Measurements from ENCODE around the gene ACCSL.
A peak's percentile ranks its signal among the peaks of the same experiment; 100 is the strongest.

Gene ACCSL

DNA sequence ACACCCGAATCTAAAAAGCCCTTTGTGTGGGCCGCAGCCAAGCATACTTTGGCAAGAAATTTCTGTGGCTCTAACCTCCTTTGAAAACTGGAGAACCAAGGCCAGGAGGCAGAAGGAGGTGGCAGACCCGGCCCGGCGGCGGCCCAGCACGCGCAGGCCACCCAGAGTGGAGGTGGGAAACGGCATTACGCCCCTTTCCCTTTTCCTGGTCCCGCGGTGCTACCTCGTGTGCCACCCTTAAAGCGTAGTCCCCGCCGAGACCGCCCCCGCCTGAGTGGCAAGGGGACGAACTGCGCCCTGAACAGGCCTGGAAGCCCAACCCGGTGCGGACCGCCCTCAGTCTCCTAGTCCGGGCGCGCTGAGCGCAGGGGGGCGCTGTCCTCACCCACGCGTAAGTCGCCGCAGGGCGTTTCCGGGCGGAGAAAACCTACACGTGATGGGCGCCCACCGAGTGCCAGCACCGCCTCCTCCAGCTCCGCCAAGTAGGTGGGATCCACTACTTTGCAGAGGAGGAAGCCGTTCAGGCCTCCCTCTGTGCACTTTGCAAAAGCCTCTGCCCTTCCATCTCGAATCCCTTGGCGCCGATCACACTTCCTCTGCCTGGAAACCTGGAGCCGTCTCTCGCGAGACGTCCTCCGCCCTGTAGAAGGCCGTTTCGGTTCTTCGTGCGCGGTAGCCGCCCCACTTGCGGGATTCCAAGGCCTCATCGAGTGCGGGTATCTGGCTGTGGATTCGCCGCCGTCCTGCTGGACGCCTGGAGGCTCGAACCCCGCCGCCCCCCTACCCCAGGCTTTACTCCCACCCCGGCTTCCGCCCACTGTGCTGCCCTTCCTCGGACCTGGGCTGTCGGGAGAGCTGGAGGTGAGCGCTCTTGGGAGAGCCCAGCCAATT lies 18.3 kb downstream of the ACCSL start, which contains the start of gene ACCS:
TSS of gene ACCS (plus strand) at position 430 of the 891 bp plus-strand sequence. CDS start 1,358 bp downstream, outside the sequence.
- DNase-seq: peak; percentile 93

DNA sequence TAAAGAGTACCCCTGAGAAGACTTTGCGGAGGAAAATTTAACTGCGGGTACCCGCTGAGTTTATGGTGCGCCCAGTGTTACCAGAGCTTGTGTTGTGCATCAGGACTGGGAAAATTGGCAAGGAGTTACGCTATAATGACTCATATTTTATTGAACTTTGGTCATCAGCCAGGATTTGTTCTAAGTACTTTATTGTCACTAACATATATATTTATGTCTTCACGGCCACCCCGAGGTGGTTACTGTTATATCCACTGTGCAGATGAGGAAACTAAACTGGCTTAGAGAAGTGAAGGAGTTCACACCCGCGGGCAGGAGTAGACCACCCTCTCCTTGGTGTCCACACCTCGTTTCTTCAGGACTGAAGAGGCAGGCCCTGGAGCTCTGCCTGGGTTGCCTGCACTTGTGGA lies 19.0 kb downstream of the ACCSL start:
- no peak for DNase-seq

DNA sequence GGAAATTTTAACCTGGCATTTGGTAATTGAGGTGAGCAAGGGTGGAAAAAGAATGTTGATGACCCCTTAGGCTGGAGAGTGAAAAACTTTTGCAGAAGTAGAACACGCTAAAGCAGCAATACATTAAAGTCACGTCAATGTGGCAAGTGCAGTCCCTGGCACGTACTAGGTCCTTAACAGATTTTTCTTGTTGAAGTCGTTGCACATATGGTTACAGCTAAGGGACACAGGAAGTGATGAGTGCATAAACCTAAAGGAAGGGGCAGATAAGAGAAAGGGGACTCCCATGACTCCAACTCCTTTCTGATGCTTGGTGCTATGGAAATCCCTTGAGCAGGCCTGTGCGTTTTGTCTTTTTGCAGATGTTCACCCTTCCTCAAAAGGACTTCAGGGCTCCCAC lies 19.5 kb downstream of the ACCSL start:
- DNase-seq: no peak

DNA sequence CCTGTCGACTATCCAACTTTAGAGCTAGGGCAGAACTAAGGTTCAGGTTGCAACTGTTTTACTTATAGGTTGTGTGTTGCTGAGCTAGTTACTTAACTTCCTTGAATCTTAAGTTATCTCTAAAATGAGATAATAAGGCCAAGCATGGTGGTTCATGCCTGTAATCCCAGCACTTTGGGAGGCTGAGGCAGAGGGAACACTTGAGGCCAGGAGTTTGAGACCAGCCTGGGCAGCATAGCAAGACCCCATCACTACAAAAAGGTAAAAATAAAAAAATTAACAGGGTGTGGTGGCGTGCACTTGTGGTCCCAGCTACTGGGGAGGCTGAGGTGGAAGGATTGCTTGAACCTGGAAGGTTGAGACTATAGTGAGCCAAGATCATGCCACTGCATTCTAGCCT lies 20.4 kb downstream of the ACCSL start:
- no peak for DNase-seq

DNA sequence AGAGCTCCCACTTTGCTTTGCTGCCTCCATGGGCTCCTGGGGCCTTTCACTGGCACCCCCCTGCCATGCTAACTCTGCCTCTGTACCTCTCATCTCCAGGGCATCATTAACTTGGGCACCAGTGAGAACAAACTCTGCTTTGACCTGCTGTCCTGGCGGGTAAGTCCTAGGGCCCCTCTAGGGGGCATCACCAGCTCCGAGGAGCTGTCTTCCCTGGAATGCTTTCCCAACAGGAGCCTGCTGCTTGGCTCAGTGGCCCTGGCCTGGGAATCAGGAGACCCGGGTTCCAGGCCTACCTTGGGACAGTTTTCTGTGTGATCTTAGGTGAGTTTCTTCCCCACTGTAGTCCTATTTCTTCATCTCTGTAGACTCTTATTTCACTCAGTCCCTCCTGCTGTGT lies 23.4 kb downstream of the ACCSL start:
- DNase-seq: no peak

DNA sequence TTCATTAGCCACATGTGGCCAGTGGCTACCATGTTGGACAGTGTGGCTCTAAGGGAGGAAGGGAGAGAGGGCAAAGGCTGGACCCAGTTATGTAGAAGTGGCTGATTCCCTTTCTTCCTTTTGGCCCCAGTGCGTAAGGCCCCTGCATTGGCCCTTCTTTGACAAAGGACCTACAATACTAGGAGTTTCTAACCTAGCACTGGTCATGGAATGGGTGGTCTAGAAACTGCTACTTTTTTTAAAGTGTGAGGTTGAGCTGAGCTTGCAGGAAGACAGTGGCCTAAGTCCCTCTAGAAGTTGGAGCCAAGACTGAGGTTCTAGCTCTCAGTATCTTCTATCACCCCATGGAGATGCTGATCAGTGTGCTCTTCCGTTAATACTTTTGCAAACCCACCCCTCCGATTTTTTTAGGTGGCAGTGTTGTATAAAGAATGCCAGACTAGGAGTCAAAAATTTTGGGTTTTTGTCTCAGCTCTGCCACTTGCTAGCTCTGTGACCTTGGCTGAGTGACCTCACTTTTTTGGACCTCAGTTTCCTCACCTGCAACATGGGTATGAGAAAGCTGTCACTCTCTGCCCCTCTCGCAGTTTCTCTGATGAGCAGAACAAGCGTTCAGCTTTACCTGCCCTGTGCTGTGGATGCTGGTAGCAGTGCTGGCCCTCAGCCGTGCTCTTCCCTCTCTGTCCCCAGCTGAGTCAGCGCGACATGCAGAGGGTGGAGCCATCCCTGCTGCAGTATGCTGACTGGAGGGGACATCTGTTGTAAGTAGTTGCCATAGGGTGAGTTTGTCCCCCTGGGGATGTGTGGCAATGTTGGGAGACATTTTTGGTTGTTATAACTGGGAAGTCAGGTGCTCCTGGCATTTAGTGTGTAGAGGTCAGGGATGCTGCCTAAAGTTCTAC lies 25.2 kb downstream of the ACCSL start:
- no peak for DNase-seq

DNA sequence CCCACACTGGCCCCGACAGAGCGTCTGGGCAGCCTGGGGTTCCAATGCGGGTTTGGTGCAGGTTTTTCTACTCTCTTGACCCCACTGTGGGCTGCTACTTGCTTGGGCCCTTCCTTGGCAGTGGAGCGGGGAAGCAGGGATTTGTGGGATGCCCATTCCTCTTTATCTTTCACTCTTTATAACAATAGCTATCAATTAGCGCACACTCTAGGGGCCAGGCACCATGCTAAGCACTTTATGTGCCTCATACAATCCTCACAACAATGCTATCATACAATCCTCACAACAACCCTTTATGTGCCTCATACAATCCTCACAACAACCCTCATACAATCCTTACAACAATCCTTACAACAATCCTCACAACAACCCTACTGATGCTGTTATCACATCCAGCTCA lies 31.0 kb downstream of the ACCSL start:
- no peak for DNase-seq

DNA sequence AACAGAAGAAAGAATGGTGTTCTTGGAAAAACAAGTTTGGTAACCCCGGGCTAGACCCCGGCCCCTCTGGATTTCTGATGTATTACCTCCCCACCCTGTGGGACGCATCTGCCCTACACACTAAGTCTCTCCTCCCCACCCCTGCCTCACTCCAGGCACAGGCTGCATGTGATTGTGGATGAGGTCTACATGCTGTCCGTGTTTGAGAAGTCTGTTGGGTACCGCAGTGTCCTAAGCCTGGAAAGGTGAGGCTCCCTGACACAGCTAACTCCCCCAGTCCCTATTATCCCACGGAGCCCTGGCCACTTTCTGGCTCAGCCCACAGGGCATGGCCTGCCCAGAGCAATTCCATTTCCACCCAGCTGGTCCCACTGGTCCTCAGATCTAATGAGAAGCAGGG lies 31.6 kb downstream of the ACCSL start:
- DNase-seq: no peak

DNA sequence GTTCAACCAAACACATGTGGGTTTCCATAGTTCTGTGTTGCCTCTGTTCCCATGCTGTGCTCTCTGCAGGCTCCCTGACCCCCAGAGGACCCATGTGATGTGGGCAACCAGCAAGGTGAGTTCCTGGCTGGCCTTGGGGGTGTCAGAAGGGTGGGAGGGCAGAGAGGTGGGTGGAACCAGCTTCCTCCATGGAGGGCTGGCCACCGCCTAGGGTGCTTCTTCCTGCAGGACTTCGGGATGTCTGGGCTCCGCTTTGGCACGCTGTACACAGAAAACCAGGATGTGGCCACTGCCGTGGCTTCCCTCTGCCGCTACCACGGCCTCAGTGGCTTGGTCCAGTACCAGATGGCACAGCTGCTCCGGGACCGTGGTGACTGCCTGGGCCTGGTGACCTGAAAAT lies 33.2 kb downstream of the ACCSL start:
- DNase-seq: no peak

DNA sequence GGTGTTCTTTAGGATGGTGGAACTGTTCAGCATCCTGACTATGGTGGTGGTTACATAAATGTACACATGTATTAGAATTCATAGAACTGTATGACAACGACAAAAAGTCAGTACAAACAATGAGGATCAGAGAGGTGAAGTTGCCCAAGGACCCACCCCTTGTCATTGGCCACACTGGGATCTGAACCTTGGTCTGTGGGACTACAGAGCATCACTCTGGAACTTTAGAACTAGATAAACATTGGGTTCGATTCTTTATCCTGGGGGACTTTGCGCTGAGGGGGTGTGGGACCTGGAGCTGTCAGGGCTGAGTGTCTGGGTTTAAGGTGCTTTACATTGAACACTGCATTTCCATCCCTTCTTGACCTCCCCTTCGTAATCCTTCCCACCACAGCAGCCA lies 34.9 kb downstream of the ACCSL start:
- DNase-seq: no peak

DNA sequence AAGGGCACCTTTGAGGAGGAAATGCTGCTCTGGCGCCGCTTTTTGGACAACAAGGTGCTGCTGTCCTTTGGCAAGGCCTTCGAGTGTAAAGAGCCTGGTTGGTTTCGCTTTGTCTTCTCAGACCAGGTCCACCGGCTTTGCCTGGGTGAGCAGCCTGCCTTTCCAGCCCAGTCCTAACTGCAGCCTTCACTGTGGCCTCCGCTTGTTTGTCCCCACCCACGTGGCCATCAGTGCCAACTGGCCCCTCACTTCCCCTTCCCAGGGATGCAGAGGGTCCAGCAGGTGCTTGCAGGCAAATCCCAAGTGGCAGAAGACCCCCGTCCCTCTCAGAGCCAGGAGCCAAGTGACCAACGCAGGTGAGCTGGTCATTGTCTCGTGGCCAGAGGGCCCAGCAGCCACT lies 35.7 kb downstream of the ACCSL start:
- no peak for DNase-seq

DNA sequence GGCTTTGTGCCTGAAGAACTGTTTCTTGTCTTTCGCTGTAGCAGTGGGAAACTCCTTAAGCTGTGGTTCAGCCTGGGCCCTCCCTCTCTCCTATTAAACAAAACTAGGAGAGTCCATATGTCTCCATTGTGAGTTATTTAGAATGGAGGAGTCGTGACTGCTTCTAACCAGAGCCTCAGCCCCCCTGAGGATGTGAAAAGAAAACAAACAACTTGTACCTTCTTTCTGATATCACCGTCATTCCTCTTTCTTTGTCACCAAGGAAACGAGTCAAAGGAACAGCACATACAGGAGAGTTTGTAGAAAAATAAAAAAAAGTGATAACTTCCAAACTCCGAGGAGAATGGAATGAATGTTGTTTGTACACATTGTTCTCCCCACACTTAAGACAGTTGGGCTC lies 36.1 kb downstream of the ACCSL start:
- no peak for DNase-seq

DNA sequence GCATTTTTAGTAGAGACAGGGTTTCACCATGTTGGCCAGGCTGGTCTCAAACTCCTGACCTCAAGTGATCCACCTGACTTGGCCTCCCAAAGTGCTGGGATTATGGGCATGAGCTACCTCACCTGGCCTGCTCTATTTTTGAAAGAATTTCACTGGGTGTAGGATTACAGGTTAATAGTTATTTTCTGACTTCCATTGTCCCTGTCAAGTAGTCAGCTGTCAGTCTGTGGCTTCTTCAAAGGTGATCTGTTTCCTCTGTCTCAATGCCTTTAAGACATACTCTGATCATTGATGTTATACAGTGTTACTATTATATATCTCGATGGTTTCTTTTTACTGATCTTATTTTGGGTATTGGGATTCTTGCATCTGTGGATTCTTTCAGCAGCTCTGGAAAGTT lies 37.5 kb downstream of the ACCSL start:
- DNase-seq: no peak

DNA sequence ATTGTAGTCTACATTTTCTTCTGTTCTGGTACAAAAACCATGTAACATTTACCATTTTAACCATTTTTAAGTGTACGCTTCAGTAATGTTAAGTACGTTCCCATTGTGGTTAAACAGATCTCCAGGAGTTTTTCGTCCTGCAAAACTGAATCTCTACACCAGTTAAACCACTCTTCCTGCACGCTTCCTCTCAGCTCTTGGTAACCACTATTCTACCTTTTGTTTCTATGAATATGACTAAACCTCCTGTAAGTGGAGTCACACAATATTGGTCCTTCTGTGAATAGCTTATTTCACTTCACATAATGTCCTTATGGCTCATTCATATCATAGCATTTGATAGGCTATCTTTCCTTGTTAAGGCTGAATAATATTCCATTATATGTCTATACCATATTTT lies 40.6 kb downstream of the ACCSL start:
- DNase-seq: no peak

DNA sequence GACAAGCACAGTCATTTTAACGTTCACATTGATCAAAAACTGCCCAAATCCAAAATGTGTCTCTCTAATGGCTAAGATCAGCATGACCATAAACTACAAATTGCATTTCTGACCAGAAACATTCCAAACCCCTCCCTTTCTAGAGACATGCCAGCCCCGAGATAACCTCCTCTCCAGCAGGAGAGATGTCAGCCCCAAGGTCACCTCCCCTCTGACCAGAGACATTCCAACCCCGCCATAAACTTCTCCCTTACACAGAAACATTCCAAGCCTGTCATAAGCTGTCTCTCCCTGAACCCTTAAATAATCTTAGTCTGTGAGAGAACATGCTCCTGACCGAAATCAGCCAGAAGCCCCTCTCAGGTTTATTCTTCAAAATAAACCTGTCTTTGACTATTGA lies 41.1 kb downstream of the ACCSL start:
- DNase-seq: no peak

DNA sequence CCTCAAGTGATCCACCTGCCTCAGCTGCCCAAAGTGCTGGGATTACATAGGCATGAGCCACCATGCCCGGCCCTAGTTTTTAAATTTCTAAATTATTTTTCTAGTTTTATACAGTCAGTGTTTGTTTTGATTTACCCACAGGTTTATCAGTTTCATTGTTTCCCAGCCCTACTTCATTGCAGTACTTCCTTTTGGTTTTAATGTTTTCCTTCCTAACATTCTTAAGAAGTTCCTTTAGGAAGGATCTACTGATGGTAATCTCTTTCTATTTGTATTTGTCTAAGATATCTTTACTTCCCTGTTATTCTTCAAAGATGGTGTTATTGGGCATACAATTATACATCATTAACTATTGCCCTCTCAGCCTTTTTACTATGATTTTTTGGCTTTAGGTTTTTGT lies 42.8 kb downstream of the ACCSL start:
- no peak for DNase-seq

DNA sequence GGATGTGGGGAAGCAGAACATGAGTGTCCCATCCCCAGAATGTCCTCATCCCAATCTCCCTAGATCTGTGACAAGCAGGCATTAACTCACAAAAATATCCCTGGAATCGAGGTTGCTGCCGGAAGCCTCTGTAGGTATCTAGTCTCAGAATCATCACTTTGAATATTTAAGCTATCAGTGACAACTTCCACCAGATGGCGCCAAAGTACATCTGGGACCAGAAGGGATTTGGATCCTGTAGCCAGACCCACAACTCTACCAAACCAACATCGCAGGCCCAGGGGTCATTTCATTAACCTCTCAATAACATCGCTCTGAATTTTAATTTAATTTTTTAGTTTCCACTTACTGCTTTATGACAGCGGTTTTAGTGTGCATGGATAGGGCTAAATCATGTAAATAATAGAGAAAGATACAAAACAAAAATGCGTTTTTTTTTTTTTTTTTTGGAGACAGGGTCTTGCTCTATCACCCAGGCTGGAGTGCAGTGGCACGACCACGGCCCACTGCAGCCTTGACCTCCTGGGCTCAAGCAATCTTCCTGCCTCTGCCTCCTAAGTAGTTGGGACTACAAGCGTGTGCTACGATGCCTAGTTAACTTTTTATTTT lies 46.6 kb downstream of the ACCSL start:
- peak; percentile 85 for DNase-seq

DNA sequence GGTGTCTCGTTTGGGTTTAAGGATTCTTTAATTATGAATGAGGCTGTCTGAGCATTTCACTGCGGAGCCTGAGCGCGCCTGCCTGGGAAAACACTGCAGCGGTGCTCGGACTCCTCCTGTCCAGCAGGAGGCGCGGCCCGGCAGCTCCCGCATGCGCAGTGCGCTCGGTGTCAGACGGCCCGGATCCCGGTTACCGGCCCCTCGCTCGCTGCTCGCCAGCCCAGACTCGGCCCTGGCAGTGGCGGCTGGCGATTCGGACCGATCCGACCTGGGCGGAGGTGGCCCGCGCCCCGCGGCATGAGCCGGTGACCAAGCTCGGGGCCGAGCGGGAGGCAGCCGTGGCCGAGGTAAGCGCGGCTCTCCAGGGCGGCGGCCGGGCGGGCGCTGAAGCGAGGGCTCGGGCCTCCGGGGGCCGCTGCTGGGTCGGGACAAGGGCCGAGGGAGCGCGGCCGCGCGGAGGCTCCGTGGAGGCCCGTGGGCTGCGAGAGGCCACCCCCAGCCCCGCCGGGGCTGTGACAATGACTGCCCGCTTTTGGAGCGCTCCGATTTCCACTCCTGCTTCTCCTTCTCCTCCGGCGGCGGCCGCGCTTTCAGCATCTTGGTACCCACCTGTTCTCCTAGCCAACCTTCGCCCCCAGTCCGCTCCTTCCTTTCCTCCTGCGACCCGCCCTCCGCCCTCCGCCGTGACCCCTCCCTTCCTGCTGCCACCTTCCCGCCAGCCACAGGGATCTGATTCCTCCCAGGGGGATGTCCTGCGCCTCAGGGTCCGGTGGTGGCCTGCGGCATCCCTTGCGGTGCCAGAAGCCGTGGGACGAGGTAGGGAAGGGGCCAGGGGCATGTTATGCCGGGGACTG lies 48.0 kb downstream of the ACCSL start, which contains the start of gene EXT2:
TSS of gene EXT2 (plus strand) at position 173 of the 854 bp plus-strand sequence. CDS start 12,035 bp downstream, outside the sequence.
- peak; percentile 73 for DNase-seq

DNA sequence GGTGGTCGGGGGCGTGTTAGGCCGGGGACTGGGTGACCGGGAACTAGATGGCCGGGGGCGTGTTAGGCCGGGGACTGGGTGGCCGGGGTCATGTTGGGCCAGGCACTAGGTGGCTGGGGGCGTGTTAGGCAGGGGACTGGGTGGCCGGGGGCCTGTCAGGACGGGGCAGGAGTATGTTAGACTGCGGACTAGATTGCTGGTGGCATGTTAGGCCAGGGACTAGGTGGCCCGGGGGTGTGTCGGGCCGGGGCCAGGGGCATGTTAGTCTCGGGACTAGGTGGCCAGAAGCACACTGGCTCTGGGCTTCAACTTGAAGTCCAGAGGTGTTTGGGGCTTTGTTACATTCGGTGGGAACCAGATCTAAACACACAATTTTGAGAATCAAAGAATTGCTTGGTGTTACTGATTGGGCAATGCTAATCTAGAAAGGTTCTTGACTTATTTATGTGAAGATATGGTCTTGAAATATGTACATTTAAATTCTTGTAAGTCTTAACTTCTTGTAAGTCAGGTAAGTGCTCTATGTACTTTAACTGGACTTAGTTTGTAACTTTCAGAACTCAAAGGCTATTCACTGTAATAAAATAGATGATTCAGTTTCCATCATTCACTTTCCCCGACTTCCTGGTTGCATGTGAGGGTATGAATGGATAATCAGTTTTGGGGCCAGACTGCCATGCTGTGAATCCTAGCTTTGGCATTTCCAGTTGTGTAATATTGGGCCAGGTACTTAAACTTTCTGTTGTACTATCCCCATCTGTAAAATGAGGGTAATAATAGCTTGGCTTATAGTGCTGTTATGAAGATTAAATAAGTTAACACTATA lies 48.8 kb downstream of the ACCSL start:
- no peak for DNase-seq

DNA sequence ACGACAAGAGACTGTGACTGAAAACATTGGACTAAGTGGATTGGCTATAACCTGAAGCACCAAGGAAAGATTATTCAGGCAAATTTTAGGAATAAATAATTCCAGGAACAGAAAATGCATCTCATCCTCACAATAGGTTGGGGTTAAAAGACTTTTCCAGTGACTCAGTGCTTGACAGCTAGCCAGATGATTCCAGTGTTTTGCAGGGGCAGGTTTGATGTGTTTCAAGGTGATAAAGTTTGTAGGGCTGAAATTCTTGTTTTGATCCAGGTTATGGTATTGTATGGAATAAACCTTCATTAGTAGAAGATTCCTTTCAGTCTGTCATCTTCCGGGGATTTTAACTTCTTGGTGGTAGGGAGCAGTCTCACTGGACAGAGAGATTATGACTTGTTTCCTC lies 50.0 kb downstream of the ACCSL start:
- DNase-seq: no peak

DNA sequence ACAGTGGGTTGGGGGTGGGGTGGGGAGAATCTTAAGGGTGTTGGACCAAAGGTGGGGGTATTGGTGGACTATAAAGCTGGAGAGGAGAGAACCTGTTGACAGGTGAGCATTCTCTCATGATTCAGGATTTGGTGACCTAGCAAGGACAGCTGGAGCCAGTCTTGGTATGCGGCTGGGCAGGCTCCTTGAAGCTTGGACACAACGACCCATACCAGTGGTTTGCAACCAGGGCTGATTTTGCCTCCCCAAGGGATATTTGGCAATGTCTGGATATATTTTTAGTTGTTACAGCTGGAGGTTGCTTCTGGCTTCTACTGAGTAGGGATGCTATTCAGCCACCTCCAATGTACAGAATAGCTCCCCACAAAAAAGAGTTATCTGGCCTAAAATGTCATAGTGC lies 53.3 kb downstream of the ACCSL start:
- DNase-seq: no peak
